ENCODE measurements around the gene GSN.

GSN gene

DNA sequence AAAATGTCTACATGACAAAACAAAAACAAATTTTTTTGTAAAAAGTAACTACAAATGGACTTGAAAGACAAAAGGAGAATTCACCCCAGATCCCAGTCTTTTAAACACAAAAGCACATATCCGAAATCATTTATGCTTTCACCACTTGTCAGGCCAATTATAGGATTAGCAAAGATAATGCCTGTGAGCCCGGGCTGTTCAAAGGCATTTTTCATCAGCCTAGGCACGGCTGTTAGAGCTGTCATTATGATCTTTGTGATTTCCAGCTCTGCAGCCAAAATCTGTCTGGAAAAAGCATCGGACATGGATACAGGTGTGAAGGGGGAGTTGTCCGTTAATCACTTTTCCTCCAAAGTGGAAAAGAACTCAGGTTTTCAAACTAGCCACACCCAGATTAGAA lies 42.7 kb upstream of the GSN start:
- TF ChIP-seq, protein P1, sequence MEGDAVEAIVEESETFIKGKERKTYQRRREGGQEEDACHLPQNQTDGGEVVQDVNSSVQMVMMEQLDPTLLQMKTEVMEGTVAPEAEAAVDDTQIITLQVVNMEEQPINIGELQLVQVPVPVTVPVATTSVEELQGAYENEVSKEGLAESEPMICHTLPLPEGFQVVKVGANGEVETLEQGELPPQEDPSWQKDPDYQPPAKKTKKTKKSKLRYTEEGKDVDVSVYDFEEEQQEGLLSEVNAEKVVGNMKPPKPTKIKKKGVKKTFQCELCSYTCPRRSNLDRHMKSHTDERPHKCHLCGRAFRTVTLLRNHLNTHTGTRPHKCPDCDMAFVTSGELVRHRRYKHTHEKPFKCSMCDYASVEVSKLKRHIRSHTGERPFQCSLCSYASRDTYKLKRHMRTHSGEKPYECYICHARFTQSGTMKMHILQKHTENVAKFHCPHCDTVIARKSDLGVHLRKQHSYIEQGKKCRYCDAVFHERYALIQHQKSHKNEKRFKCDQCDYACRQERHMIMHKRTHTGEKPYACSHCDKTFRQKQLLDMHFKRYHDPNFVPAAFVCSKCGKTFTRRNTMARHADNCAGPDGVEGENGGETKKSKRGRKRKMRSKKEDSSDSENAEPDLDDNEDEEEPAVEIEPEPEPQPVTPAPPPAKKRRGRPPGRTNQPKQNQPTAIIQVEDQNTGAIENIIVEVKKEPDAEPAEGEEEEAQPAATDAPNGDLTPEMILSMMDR (IDR thresholded peaks at IDR 0.05; ENCODE audit: low read length, missing control alignments): no peak
- DNase-seq (ENCODE audit: low read depth): no peak
- no peak overlapping the region for H3K4me3 ChIP-seq (replicated peaks; ENCODE audit: low read depth, low read length)

DNA sequence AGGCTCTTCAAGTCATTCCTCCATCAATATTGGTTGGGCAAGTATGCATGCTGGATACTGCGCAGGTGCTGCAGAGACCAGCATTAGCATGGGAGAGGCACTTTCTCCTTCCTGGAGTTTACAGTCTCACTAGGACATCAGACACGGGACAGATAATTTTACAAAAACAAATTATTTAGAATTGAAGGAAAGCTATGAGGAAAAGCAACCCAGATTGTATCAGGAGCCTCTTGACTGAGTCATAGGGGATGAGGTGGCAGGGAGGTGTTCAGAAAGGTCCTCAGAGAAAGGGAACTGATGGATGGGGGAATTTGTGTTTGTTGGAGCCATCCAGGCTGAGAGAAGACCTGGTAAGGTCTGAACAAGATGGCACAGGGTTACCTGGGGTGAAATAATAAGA lies 41.8 kb upstream of the GSN start:
- H3K4me3 ChIP-seq (replicated peaks; ENCODE audit: low read depth, low read length): no peak overlapping the region
- TF ChIP-seq, protein P1 (IDR thresholded peaks at IDR 0.05; ENCODE audit: low read length, missing control alignments): no peak
- no peak for DNase-seq (ENCODE audit: low read depth)

DNA sequence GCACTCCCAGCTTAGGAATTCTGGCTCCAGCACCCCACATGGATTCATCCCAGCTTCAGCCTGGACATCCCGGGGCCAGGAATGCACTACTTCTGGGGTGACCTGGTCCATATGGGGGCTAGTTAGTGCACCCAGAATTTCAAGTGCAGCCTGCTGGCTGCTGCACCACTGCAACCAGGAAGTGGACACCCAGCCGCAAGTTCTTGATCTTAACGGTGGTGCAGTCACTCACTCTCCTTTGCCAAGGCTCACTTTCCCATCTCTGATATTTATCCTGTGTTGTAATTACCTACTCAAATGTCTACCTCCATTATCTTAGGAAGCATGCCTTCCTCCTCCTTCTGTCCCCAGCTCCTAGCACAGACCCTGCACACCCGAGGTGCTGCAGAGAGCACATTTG lies 40.1 kb upstream of the GSN start:
- TF ChIP-seq, protein P1 (IDR thresholded peaks at IDR 0.05; ENCODE audit: low read length, missing control alignments): no peak
- H3K4me3 ChIP-seq (replicated peaks; ENCODE audit: low read depth, low read length): no peak overlapping the region
- no peak for DNase-seq (ENCODE audit: low read depth)

DNA sequence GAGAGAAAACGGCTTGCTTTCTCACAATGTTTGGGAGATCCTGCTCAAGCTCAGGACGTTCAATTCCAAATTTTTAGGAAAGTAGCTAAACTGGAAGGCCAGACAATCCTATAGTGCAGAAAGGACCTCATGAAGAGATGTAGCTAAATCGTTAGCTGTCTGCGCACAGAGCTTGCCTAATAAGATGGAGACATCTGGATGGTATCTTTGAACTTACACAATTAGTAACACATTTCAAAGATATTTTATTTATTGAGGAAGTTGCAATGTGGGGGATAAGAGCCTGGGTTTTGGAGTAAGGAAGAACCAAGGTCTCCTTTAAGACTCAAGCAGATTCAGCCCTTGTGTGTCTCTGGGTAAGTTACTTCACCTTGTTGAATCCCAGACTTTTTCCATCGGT lies 37.7 kb upstream of the GSN start:
- DNase-seq (ENCODE audit: low read depth): no peak
- TF ChIP-seq, protein P1 (IDR thresholded peaks at IDR 0.05; ENCODE audit: low read length, missing control alignments): no peak
- H3K4me3 ChIP-seq (replicated peaks; ENCODE audit: low read depth, low read length): no peak overlapping the region

DNA sequence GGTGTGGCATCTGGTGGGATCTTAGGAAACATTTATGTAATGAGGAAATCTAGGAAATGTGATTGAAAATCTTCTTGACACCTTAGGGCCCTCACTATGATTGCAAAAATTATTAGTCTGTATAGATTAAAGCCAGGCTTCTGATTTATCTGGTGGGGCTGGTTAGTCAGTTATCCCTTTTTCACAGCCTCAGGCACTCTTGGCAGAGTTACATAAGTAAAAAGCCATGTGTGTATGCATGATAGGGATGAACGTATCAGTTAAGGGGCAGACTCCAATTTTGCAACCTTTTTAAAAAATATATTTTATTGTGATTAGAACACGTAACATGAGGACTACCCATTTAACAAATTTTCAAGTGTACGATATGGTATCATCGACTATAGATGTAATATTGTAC lies 35.7 kb upstream of the GSN start:
- TF ChIP-seq, protein P1 (IDR thresholded peaks at IDR 0.05; ENCODE audit: low read length, missing control alignments): no peak
- DNase-seq (ENCODE audit: low read depth): no peak
- H3K4me3 ChIP-seq (replicated peaks; ENCODE audit: low read depth, low read length): no peak overlapping the region

DNA sequence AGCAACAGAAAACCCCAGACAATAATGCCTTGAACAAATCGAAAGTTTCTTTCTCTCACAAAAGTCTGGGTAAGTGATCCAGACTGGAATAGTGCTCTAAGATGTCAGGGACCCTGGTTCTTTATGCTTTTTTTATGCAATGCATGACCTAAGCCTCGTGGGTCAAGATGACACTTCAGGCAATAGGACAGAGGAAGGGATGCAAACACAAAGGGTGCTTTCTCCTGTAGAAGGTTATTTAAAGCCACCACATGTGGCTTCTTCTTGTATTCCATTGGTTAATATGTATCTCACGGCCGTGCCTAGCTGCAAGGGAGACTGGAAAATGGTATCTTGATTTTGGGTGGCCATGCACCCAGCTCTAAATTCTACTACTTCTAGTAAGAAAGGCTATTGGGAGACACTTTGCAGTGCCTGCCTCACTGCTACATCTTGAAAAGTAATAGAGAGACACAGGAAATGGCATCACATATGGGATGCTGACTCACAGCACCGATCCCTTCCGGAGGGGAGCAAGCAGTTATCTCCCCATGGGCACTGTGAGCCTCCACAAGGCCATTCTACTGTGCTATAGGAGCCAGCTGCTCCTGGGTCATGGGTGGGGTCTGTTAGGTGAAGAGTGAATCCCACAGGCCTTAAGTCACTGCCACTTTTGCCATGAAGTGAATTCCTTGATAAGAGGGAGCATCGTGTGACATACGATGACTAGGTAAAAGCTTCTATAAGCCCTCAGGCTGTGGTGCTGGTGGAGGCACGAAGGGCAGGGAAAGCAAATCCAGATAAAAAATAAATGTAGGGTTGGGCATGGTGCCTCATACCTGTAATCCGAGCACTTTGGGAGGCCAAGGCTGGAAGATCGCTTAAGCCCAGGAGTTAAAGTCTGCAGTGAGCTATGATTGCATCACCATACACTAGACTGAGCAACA lies 33.8 kb upstream of the GSN start:
- H3K4me3 ChIP-seq (replicated peaks; ENCODE audit: low read depth, low read length): no peak overlapping the region
- peak; percentile 58 for DNase-seq (ENCODE audit: low read depth)
- TF ChIP-seq, protein P1 (IDR thresholded peaks at IDR 0.05; ENCODE audit: low read length, missing control alignments): no peak

DNA sequence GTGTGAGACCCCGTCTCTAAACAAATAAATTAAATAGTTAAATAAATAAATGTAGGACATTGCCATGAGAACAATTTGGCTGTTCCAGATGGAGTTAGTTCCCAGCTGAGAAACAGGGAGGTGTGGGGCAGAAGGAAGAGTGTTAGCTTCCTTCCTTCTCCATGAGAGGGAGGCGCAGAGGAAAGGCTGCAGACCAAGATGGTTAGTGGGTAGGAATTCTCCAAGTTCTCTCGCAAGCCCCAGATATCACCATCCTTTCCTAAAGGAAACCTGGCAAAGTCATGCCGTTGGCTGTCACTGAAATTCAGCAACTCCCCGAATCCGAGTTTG lies 33.2 kb upstream of the GSN start:
- H3K4me3 ChIP-seq (replicated peaks; ENCODE audit: low read depth, low read length): no peak overlapping the region
- TF ChIP-seq, protein P1 (IDR thresholded peaks at IDR 0.05; ENCODE audit: low read length, missing control alignments): no peak
- DNase-seq (ENCODE audit: low read depth): no peak

Data from fibroblast of pulmonary artery (primary cell).